AG09309 (cell line): Measurements from ENCODE around the gene SCAMP1.

ENCODE experiments used
- DNase-seq: peaks from one replicate; pipeline ENCODE4 v3.0.0-alpha.2; 2010; ENCODE audit warnings: low read depth
- H3K4me3 ChIP-seq: 2 replicates; pipeline ENCODE4 v1.5.1; 2011; ENCODE audit warnings: mild to moderate bottlenecking, low read depth, low read length, moderate library complexity; ENCODE audit not compliant: control insufficient read depth
- TF ChIP-seq, protein P1 (sequence below): IDR thresholded peaks from 2 replicates; pipeline ENCODE4 v1.5.1; 2011; ENCODE audit warnings: mild to moderate bottlenecking, low read depth, low read length, inconsistent platforms; ENCODE audit not compliant: insufficient read depth, control insufficient read depth; ENCODE audit errors: missing control alignments

Gene SCAMP1

DNA sequence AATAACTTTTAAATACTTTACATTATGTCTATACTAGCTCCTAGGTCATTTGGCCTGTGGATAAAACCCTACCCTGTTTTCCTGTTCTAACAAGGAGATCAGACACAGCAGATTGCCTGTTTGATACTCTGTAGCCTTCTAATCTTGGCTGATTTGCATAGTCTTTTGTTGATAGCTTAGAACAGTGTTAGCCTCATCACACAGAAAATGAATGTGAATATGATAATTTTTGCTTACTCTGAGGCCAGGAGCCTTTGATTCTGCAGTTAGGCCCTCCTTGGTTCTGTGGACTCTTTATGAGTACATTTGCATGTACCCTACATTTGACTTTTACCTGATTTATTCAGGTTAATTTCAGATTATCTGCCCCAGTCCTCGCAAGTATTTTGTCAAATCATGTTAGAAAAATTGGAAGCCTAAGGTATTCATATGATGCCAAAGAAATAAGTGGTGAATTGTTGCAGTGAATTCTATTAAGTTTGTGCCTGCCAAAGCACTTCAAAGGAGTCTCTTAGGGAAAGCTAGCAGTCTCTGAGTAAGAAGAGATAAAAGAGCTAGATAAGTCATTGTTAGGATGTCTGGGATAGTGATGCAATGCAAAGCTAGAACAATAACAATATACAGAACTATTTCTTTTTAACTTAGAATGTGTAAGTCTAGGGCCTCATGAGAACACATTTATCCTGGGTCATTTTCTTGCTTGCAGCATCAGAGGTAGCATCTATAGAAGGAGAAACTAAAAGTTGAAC, 56.4 kb downstream of the SCAMP1 start:
- no peak for DNase-seq
- H3K4me3 ChIP-seq: no peak overlapping the region
- TF ChIP-seq, protein P1, sequence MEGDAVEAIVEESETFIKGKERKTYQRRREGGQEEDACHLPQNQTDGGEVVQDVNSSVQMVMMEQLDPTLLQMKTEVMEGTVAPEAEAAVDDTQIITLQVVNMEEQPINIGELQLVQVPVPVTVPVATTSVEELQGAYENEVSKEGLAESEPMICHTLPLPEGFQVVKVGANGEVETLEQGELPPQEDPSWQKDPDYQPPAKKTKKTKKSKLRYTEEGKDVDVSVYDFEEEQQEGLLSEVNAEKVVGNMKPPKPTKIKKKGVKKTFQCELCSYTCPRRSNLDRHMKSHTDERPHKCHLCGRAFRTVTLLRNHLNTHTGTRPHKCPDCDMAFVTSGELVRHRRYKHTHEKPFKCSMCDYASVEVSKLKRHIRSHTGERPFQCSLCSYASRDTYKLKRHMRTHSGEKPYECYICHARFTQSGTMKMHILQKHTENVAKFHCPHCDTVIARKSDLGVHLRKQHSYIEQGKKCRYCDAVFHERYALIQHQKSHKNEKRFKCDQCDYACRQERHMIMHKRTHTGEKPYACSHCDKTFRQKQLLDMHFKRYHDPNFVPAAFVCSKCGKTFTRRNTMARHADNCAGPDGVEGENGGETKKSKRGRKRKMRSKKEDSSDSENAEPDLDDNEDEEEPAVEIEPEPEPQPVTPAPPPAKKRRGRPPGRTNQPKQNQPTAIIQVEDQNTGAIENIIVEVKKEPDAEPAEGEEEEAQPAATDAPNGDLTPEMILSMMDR: no peak

DNA sequence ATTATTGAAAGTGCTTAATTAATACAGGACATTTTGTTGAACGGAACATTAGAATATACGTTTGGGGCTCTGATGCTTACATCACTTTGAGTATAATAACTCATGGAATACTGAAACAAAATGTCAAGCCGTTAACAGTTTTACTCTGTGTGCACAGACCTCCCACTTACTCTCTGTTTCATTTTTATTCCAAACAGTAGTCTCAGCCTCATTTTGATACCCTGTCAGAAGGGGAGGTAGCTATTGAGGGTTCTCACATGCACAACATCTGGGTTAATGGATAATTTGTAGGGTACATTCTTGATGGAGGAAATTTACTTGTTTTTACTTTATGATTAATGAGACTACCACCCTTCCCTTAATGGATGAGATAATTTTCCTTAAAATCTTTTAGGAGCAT, 59.0 kb downstream of the SCAMP1 start:
- H3K4me3 ChIP-seq: no peak overlapping the region
- no peak for DNase-seq
- TF ChIP-seq, protein P1: no peak

DNA sequence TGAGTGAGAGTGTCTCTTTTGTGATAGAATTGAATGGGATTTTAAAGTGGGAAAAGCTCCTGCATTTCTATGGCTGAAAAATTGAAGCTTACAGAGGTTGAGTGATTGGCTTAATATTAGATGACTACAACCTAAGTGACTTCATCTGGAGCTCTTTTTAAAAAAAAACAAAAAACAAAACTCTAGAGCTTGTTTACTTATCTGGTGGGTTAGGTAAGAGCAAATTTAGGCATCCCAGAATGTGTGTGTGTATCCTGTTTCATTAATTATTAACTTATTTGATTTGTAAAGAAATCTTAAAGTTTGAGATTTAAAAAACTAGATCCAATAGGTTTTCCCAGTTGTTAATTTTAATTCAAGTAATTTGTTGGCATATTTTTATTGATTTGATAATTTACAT, 60.1 kb downstream of the SCAMP1 start:
- TF ChIP-seq, protein P1: no peak
- DNase-seq: no peak

DNA sequence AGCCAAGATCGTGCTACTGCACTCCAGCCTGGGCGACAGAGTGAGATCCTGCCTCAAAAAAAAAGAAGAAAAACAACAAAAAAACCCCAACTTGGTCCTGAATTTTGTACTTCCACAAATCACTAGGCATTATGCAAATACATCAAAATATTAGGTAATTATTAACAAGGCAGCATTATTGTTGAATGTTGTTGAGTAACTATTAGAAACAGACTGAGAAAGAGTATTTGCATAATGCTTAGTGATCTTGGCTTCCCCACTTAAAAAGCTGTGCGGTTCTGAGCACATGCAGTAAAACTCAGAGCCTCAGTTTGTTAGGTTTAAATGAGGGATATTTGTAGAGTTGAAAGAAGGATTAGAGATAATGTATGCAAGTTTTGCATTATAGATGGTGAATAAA, 64.2 kb downstream of the SCAMP1 start:
- no peak for DNase-seq
- TF ChIP-seq, protein P1: no peak
- no peak overlapping the region for H3K4me3 ChIP-seq

More for the DNA sequence above, 60.1 kb downstream of the SCAMP1 start:
- H3K4me3 ChIP-seq: no peak overlapping the region

DNA sequence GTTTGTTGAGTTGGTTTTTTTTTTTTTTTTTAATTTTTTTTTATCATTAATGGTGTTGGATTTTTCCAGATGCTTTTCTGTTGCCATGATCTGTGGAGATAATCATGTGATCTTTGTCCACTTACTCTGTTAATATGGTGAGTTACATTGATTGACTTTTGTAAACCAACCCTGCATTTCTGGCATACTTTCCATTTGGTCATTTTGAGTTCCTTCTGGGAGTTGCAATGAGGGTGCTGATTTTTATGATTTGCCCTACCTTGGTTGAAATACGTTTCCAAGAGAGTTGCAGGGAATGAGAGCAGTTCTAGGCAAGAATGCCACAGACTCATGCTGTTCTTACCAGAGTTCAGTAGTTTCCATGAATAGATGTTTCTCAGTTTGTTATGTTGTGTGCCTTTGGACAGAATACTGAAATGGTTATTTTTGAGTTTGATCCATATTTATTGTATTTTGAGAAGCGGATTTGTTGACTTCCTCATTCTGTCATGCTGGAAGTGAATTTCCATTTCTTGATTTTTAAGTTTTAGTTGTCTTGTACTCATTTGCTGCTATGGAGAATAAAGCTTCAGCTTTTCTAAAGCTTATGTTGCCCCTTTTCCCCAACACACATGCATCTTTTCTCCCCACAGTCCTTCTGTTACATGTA, 69.0 kb downstream of the SCAMP1 start:
- H3K4me3 ChIP-seq: no peak overlapping the region
- DNase-seq: no peak
- TF ChIP-seq, protein P1: no peak

DNA sequence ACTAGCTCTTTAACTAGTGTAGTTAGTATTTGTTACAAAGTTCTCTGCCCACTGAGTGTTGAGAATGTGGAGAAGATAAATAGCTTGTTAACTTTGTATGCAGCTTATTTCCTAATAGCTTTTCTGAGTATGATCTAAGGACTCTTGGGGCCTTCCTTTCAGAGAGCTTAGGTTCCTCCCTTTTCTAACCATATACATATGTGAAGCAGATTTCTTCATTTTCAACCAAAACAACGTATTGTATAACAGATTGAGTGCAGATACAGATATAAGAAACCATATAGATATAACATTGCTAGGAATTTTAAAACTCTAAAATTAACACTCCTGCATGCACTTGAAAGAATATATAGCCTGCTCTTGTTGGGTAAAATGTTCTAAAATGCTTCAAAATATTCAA, 70.4 kb downstream of the SCAMP1 start:
- TF ChIP-seq, protein P1: no peak
- H3K4me3 ChIP-seq: no peak overlapping the region
- no peak for DNase-seq
